ENCODE data around the gene PDE4D.

PDE4D gene

DNA sequence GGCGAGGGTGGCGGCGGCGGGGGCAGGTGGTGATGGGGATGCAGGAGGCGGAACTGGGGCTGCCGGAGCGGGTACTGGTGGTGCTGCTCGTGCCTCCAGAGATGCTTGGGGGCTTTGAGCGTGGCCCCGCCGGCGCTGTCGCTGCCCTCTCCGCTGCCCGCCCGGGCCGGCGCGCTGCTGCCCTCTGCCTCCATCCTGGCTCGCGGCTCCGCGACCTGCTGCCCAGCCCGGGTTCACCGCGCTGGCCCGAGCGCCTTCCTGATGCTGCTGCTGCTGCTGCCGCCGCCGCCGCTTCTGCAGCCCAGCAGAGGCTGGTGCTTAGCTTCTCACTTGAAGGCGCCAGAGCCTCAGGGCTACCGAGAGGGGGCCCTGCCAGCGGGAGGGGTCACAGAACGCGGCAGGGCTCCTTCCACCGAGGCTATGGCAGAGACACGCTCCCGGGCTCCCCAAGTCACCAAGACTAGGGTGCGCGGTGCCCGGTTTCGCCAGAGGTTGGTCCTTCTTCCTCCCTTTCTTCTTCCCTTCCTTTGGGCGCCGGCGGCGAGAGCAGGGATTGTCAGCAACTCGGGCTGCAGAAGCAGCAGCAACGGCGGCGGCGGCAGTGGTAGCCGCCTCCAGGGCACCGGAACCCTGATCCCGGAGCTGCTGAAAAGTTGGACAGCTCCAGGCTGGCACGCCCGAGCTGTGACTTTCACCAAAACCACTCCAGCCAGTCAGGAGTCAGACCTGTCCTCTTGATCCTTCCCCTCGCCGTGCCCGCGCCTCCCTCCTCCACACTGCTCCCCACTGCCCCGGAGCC lies at the start of gene PDE4D:
Gene PDE4D (minus strand): TSS at position 298 of the 799 bp plus-strand sequence.
- peak in 34 of 51 donors; percentile 1 to 63 (median 30) for DNase-seq

DNA sequence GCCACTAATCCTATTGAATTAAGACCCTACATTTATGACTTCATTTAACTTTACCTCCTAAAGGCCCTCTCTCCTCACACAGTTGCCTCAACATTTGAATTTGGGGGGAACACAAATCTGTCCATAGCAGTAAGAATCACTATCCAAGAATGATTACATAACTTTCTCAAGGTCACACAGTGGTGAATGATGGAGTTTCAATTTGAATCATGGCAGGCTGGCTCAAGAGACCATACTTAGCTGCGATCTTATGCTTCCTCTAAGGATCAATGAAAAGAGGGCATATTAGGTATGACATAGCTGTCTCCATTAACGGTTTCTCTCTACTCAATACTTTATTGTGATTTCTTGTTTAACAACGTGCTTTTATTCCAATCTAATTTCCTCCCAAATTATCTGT lies 44.1 kb upstream of the PDE4D start:
- no peak for DNase-seq

DNA sequence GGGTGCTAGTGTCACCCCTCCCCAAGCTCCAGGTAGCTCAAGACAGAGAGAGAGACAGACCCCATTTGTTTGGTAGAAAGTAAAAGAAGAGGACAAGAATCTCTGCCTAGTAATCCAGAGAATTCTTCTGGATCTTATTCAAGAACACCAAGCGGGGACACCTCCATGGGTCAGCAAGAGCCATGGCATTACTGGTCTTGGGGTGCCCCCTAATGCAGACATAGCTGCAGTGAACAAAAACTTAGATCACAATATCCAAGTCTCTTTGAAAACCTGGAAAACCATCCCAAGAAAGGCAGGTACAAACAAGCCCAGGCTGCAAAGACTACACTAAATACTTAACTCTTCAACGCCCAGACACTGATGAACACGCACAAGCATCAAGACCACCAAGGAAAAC lies 29.9 kb upstream of the PDE4D start:
- DNase-seq = peak in 2 of 51 donors; percentile 0 to 1

DNA sequence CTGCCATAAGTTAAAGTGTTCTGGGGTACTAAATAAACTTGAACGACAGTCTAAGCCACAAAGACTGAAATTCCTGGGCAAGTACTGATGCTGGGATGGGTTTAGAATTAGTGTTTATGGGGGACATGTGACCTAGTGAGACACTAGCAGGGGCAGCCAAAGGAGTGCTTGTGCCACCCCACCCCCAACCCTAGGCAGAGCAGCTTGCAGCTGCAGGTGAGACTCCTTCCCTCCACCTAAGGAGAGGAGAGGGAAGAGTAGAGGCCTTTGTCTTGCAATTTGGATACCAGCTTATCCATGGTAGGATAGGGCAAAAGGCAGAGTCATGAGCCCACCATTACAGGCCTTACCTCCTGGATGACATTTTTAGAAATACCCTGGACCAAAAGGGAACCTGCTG lies 28.7 kb upstream of the PDE4D start:
- DNase-seq = no peak

DNA sequence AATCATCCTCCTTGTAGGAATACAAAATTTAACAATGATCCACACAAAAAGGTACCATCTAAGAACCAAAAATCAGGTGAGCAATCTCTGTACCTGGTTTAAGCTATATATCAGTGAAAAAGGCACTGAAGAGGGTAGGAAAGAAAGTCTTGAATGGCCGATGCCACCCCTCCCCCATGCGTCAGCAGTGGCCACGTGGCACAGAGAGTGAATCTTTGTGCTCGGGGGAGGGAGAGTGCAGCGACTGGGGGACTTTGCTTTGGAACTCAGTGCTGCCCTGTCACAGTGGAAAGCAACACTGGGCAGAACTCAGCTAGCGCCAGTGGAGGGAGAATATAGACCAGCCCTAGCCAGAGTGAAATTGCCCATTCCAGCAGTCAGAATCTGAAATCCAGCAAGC lies 28.3 kb upstream of the PDE4D start:
- DNase-seq = no peak

DNA sequence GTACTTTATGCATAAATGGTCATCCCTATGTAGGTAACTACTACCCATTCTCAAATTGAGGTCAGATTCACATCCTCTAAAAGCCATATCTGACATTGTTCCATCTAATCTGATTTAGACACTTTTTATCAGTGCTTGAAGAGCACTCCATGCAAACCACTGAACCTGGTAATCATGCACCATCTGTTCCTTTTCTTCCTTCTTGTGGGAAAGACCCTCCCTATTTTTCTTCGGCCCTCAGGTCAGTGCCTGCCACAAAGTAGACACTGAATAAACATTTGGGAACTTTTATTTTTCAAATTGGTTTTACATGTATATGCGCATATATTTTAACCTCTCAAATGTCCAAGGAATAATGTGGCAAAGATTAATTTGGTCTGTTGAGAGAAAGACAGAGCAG lies 26.0 kb upstream of the PDE4D start:
- no peak for DNase-seq

DNA sequence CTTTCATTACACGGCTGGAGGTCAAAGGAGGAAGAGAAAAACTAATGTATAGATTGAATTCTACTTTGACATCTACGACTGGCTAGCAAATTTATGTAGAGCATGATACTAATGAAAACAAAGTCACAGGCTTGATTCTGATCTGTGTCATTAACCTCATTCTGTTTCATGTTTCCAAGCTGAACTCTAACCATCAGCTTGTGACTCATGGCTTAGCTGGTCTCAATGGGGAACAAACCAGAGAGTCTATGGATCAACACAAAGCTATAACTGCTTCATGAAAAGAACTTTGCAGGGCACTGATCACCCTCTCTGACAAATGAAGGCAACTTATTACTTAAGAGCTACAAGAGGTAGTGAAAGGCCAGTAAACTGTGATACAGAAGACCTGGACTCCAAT lies 23.6 kb upstream of the PDE4D start:
- DNase-seq = no peak

DNA sequence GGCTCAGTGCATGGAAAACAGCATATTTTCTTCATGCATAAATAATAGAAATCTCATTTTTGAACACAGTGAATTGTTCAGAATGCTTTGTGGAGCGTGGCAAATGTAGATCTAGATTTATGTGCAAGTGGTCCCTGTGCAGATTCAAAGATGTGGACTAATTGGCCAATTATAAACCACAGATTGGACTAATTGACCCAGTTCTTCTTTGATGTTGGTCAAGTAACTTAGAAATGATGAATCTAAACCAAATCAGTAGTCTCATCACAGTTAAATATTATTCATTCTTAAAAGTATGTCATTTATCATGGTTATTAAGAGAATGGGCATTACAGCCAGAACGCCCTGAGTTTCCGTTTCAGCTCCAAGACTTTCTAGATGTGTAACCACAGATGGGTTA lies 11.7 kb upstream of the PDE4D start:
- DNase-seq = no peak

DNA sequence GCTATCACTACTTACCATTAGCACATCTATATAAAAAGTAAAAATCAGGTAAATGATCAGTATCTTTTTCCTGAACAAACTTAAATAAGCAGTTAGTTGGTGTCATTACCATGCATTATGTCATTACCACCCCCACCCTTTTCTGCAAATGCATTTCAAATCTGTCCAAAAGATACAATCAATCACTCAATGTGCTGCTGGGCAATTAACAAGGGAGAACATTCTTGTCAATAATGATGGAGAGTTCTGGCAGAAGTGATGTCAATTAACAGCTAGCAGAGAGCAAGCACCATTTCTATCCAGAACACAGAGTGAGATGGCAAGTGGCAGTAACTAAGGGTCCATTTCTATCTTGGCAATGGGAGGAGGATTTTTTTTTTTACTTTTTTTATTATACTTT lies 3.5 kb upstream of the PDE4D start:
- no peak for DNase-seq

DNA sequence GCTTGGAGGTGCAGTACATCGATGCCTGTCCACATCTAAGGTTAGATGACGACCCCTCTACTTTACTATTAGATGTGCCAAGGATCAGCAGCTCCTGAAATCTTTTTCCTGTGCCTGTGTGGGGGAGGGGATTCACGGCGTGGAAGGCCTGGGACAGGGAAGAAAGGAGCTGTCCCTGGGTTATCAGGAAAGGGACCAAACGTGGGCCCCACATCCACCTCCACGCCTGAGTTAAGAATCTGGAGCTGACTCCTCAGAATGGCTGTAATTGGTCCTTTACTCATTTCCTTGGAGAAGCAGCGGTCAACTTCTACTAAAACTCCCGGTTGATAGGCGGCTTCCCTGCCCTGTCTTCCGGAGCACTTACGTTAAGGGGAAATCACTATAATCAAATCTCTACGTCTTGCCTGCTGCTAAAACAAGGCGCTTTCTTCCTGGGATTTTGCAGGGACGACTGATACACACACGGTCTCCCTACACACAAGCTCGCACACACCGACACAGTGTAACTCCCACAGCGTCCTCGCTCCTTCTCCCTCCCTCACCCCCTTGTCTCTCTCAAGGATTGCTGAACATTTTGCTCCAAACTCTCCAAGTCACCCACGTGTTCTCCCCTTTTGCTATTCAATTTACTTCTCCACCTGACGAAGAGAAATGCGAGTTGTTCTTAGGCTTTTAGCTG lies 1.4 kb downstream of the PDE4D start:
- DNase-seq = peak in 5 of 51 donors; percentile 3 to 60 (median 28)

DNA sequence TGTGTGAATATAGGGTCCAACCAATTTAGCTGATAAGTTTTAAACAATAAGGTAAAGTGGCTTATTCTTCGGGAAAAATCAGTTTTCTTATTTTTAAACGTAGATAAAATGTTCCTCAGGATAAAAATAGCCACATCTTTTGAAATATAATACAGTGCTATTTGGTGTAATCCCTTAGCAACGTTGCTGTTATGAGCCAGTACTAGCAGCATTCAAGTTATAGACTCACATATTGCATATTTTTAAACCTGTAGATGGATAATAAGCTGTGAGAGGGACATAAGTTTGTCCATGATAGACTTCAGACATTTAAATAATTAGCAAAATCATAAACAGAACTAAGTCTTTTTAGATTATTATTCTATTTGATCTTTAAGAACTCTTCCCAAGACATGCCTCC lies 6.3 kb downstream of the PDE4D start:
- DNase-seq = no peak

DNA sequence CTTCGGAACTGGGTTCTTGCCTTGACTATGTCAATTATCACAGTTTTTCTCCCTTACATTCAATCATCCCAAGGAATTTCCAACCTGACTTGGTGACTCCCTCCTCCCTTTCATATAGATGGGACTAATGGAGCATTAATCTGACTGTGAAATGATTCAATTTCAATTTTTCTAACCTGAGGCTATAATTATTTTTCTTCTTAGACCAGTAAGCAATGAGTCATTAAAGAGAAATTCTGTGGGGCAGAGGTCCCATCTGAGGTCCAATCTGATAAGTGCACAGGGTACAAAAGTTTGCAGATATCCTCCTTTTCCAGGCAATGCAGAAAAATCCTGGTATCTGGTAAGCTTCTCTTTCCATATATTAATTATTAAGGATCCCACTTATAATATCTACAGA lies 18.9 kb downstream of the PDE4D start:
- DNase-seq = no peak

DNA sequence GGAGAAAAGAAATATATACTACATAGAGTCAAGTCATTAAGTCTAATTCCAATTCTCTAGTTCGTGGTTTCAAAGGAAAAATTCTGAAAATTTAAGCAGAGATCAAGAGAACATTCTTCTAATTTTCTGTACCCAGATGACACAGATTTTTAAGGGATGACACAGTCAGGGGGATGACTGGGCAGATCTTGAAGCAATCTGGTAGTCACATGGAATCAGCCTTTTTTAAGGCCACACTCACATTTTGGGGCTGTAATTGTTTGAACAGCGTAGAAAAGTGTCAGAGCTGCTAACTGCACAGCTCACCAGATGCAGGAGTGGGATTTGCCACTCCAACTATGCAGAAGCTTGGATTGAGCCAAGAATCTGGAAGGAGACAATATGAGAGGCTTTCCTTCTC lies 20.4 kb downstream of the PDE4D start:
- no peak for DNase-seq

DNA sequence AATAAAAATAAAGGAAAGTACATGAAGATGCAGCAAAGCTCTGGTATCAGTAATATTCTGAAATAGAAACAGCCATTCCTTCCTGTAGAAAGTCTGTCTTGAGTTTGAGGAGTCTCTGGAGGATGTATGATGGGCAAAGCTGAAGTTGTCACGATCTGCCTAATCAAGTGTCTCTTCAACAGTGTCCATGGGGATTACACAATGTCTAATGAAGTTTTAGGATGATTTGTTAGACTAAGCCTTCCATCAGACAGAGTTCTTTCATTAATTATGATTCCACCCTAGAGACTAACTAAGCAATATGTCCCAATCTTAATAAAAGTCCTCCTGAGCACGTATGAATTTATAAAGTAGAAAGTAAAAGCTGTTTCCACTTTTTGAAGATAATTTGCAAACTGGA lies 26.9 kb downstream of the PDE4D start:
- DNase-seq = no peak

DNA sequence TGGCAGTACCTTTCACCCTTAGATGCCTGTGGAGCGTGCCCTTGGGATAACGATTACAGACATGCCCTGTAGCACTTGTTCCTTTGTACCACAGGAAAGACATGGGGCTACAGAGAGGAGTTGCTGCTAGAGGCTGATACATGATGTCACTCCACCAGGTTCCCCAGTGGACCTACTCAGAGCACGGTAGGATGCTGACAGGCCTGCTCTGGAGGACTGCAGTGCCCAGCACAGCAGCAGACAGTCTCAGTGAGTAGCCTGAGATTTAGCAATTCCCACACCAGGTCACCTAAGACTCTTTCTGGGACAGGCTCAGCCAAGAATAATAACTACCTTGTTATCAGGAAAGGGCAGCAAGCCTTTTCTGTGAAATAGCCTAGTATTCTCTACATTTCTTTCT lies 28.8 kb downstream of the PDE4D start:
- DNase-seq = no peak

DNA sequence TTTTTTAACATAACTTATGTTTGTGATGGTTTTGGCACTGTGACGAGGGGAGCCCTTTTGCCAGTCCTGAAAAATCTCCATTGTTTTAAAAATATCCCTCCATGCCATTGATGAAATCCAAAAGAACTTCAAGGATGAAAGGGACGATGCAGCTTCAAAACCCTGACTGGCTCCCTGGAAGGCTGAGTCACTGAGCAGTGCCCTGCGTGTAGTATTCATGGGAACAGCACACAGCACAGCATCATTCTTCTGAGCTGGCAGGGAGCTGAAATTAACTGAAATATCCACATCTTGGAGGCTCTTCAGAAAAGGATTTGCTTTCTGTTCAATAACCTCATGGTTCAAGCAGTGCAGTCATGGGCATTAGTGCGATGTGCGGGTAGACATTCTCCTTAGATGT lies 29.7 kb downstream of the PDE4D start:
- peak in 1 of 51 donors; percentile 31 for DNase-seq

DNA sequence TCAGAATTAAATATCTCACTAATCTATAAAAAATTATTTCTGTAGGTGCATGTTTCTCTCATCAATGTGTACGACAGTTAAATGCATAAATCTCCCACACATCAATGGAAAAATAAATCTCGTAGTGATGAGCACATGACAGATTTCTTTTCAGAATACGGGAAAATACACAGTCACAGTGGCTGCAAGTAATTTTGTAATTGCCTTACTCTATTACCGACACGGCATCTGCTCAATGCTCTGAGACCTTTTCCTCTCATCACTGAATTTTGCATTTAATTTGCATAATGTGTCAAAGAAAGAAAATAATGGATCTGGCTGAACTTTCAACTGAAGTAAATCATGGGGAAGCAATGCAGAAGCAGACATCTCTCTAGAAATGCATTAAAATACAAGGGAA lies 37.2 kb downstream of the PDE4D start:
- no peak for DNase-seq

DNA sequence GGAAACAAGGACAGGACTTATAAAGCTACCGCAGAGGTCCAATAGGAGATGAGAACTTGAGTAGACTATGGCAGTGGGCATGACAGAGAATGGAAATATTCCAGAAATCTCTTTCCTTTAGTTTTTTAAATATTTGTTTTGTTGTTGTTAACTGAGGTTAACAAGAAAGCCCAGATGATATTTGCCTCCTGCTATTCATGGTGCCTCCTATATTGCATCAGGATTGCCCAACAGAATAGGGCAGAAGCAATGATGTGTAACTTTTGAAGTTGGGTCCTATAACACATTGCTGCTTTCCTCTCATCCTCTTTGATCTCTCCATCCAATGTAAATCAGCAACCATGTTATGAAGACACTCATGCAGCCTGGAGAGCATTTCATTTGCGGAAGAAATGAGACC lies 42.8 kb downstream of the PDE4D start:
- DNase-seq = no peak

DNA sequence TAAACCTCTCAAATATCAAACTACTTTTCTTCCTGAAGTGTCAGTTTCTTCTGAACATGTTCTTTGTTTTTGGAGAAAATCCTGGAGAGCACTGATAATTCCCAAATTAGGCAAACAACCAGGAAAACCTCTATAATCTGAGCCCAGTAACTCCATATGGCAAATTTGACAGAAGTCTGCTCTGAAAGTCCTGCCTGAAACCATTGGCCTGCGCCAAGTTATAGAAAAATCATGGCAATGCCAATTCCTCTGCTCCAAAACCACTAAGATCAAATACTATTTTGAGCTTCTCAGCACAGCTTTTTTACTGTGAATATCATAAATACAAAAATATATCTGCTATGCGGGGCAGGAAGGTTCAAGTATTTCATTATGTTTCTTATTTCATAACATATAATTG lies 45.9 kb downstream of the PDE4D start:
- no peak for DNase-seq

DNA sequence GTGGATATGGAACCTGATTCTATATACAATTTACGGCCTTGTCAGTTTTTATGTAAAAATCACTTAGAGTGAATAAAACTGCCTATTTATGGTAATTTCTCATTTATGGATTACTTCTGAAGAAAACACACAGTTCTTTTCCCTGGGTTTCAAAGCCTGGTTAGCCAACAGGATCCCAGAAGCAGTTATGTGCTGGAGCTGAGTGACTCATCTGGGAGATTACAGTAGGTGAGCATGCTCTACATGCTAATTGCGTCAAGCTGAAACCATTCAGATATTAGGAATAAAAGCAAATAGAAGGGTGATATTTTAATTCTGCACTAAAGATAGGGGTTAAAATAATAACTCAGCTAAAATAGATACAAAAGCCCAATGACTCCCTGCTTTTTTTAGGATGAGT lies 47.8 kb downstream of the PDE4D start:
- DNase-seq = no peak

DNA sequence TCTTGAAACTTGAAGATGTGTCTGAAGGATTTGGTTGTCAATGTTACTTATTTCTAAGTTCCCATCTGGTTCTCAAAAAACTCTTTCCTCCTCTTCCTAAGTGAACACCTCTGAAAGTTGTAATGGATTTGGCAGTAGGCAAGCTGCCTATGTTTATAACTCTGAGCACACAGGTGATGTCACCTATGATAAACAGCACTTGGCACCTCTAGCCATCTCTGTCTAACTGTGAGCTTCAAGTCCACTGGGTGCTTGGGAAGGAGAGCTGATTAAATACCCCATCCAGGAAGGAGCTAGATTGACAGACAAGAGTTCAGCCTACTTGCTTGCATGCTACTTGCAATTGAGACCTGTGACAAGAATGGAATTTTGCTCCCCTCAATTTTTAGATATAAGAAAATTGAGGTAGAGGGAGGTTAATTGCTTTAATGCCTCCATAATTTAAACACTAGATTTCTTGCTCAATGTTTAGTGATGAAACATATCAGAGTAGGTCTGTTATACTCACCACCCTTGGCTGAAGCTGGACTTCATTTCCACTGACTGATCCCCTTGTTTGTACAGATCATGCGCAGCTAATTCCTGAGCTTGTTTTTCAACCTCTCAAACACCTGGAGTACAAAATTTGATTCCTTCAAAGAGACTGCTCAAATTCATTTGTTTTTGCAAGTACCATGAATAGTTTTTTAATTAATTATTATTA lies 49.9 kb downstream of the PDE4D start:
- DNase-seq = no peak

DNA sequence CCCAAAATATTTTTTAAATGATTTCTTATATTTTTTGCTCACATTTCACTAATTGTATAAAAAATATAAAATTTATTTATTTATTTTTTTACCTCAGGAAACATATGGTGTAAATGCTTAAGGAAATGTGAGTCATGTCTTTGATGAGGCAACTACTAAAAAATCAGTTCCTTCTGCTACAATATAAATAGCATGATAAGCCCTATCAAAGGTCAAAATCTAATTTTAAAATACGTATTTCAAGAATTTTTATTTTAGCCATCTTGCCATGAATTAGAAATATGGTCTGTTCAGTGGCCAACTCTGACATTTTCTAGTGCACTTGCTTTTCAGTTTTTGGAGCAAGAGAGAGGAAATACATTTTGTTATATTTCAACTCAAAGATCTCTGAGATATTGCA lies 50.5 kb downstream of the PDE4D start:
- no peak for DNase-seq

DNA sequence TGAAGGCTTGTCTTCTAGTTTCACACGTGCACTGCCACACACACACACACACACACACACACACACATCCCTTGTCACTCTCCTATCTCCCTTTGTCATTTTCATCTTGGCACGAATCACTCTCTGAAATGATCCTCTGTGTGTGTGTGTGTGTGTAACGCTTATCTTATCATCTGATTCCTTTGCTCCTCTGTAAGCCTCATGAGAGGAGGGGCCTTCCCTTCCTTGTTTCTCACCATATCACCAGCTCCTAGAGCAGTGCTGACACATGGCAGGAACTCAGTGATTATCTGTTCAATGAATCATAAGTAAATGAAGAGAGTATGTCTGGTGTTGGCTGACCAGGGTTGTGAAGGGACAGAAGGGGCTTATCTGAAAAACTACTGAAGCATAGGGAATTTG lies 53.3 kb downstream of the PDE4D start:
- DNase-seq = no peak

All from hypothalamus (tissue), 51 donors.